Gastrocnemius medialis (tissue), 4 donors: ENCODE results near the gene MEGF8.

ENCODE experiments used
- CTCF ChIP-seq, 5 experiments: fragments of 450-650 bp in 3 of 5; fragments of 200-600 bp in 2 of 5; sonication (generic) in 2 of 5; IDR thresholded peaks in 4 of 5; conservative IDR thresholded peaks in 1 of 5; 1 replicate in 4 of 5; 2 replicates in 1 of 5; pipeline ENCODE4 v1.5.1; 2016 to 2019; ENCODE audit warnings: antibody characterized with exemption in 5 of 5, mild to moderate bottlenecking in 3 of 5, moderate library complexity in 3 of 5
- POLR2A ChIP-seq, 2 donors: fragments of 450-650 bp; IDR thresholded peaks; one replicate each; pipeline ENCODE4 v1.6.1; 2017; ENCODE audit warnings: antibody characterized with exemption in 2 of 2, mild to moderate bottlenecking in 2 of 2, moderate library complexity in 2 of 2

- TF ChIP-seq CTCF (IDR thresholded peaks at IDR 0.05 in 4 of 5, conservative IDR thresholded peaks at IDR 0.05 in 1 of 5) (no peak), POLR2A (IDR thresholded peaks at IDR 0.05) (no peak)
These were observed 63.5 kb downstream of the MEGF8 start for GRCh38 chr19:42388851-42389489.
